HG03066 (cell line): ENCODE data around the gene LIPA.

Source experiments
- ATAC-seq: cut with Tn5 transposase; IDR thresholded peaks from one replicate; pipeline ENCODE4 v1.9.1; 2021; ENCODE audit warnings: low read depth; ENCODE audit not compliant: unreplicated experiment

Gene LIPA

DNA sequence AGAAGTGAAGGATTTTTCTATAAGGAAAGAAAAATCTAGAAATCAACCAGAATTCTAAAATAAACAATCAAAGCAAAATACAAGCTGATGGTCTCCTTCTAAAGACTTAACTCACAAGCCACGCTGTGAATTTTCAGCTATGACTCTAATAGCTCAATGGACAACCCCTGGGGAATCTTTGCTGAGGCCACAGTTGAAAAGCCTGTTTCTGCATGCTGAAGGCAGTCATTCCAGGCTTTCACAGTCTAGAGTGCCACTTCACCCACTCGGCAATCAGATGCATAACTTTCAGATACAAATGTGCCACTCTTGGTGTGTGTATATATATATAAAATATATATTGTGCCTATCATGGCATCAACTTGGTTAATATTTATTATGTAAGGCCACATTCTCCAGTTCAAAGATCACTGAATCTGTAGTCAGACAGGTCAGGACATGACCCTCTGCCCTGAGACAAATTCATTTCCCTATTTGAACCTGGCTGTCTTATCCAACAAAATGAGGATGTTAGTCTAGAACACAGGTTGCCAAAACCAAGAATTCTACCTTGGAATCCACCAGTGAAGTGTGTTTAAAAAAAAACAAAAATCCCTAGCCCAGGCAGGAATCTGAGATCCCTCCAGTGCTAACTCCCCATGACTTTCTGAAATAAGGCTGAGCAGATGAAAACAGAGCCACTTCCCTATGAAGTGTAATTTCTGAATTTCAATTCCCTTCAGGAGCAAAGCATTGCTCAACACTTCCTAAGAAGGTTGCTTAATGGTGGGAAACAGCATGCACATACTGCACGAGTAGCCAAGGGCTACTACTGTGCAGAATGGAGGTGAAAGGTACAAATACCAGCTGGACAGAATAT, 9.9 kb downstream of the LIPA start:
- ATAC-seq = no peak

GRCh38 chr10:89241026-89241425, 10.5 kb downstream of the LIPA start:
- no peak for ATAC-seq

DNA sequence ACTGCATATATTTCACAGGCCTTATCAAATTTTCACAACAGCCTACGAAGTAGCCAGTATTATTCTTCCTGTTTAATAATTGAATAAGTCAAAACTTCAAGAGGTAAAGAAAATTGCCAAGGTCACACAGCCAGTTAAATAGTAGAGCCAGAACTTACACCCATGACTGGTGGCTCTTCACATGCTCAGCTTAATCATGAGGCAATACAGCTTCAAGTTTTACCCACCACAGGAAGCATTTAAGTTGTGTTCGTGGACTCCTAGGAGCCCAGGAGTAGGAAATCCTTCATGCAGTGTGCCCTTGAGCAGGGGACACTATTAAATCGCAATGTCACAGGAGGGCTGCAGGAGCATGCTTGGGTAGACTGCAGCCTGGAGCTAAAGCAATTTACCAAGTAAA, 11.1 kb downstream of the LIPA start:
- ATAC-seq = no peak

DNA sequence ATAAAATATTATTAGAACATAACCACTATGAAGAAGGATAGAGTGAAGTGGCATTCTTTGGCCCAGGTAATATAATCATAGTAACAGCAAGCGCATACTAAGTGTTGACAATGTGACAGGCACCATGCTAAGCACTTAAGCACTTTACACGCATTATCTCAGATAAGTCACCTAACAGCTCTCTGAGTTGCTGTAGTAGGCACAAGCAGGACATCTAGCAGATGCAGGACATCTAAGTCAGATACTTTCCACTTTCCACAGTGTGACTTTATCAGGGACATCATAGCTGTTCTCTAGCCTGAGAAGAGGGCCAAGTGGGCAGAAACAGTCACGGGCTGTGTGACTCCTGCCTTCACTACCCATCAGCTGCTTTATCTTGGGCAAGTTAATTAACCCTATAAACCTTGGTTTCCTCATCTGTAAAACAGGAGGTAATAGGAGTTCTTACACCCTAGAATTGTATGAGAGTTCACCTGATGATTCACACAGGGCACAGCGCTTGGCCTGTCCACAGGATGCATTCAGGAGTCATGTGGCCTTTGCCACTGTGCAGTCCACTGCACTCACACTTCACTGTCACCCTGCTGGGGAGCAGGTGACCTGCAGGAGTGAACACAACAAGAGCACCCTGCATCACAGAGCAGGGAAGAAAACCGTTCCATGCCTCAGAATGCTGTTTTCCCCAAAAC, 12.5 kb downstream of the LIPA start:
- ATAC-seq = no peak

GRCh38 chr10:89237849-89238248, 13.7 kb downstream of the LIPA start:
- no peak for ATAC-seq

- no peak for ATAC-seq
Observed at GRCh38 chr10:89236226-89236797, 15.3 kb downstream of the LIPA start.

DNA sequence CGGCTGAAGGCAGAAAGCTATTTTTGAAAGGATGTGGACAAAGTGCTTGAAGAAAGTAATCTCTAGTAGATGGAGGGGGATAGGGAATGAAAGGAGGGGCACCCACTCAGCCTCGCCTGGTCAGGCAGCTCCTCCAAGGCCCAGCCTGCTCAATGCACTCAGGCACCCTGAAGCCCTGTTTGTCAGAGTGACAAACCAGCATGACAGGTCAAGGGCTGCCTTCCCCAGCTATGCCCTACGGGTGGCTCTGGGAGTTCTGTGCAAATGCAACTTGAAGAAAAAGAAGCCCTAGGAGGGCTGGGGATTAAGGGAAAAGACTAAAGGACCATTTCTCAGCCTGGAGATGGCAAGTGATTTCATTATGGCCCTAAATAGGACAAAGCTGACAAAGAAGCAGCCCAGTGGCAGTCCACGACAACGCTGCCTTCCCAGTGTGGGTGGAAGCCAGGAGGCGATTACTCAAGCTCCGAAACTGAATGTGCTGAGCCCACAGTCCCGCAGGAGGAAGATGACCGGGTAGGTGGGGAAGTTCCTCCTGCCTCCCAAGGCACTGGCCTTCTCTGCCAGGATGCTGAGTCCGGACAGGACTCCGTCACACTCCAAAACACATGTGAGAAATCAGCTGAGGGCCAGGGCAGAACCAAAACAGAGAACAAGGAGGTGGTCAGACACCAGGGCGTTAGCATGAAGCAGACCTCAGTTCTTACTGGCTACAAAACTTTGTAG, 16.3 kb downstream of the LIPA start:
- ATAC-seq = no peak

GRCh38 chr10:89233033-89233432, 18.5 kb downstream of the LIPA start:
- no peak for ATAC-seq

DNA sequence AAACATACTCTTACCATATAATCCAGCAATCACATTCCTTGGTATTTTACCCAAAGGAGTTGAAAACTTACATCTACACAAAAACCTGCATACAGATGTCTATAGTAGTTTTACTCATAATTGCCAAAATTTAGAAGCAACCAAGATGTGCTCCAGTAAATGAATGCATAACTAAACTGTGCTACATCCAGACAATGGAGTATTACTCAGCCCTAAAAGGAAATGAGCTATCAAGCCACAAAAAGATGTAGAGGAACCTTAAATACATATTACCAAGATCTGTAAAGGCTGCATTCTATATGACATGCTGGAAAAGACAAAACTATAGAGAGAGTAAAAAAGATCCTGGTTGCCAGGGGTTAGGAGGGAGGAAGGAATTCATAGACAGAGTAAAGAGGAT, 22.6 kb downstream of the LIPA start:
- ATAC-seq = no peak

DNA sequence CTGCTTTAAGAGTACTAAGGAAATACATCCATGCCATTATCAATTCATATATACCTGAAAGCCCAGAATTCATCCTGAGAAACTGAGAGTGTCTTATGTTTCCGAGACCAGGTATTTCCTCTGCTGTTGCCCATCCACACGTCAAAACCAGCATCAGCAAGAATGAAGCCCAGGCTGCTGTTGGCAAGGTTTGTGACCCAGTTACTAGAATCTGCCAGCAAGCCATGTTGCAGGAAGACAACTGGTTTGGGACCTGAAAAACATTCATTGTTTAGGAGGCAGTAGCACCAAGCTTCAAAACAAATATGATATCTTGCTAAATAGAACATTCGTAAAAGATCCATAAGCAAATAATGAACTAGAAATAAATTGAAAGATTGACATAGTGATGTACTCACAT, 23.4 kb downstream of the LIPA start:
- ATAC-seq = no peak

GRCh38 chr10:89226891-89227290, 24.7 kb downstream of the LIPA start:
- no peak for ATAC-seq

GRCh38 chr10:89224739-89225443, 26.7 kb downstream of the LIPA start:
- ATAC-seq = no peak

GRCh38 chr10:89221919-89222318, 29.7 kb downstream of the LIPA start:
- ATAC-seq = no peak

DNA sequence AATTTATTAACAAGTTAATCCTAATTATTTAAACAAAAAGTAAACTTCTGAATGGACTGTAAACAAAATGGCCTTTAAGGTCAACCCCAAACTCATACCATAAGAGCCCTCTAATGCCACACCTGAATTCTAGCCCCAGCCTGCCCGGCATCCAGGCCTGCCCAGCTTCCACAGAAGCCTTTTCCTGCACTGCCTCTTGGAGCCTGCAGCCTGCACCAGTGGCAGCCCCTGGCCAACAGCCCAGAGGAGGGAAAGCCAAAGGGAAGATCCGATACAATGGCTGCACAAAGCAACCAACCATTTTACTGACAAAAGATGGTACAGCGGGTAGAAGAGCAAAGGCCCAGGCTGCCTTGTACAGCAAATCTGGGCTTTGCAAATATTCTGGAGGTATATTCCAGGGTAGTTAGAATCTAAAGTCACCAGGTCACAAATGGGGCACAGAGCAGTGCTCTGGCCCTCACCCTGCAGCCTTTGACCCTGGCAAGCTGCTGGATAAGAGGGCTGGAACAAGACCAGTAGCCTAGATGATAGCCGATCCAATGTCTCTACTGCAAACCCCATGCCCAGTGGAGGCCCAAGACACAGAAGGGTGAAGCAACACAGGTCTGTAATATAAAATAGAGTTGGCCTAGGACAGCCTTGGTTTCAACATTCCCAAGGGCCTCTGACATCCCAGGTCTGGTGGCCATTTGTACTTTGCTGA, 31.9 kb downstream of the LIPA start:
- no peak for ATAC-seq

GRCh38 chr10:89217057-89217990, 34.3 kb downstream of the LIPA start:
- ATAC-seq = no peak

- no peak for ATAC-seq
Observed at GRCh38 chr10:89216056-89216455, 35.5 kb downstream of the LIPA start.

GRCh38 chr10:89215511-89215910, 36.1 kb downstream of the LIPA start:
- no peak for ATAC-seq

DNA sequence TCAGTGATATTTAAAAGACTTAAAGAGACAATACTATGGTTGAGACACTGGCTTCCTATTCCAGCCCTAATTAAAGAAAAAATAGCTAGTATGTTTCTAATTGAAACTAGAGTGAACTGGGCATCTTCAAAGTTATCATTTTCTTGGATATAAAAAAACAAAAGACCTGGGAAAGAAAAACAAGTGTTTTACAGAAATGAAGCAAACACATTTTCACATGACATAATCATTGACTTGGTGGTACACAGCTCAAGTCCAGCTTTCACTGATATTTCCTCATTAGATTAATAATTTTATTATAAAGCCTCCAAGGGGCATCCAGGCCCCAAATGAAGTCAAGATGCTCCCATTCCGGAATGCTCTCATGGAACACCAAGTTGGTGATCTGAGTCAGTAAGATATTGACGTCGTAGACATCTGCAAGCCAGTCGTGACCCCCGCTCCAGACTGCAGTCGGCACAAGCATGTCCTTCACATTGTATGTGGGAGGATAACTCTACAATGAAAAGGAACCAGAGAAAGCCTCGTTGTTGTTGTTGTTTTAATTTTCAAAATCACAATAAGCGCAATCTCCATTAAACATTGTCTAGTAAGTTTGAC, 36.9 kb downstream of the LIPA start:
- ATAC-seq = no peak
